HUES48 (cell line): ENCODE data around the gene CLTRN.
"Not testable (repeated sequence)": the region's sequence is repeated elsewhere in the genome, so short reads cannot be mapped to it uniquely, and the experiment has no call there.

Experiments used
- H3K27ac ChIP-seq: one replicate; pipeline ENCODE4 v1.7.0; 2013; ENCODE audit warnings: low read depth, low read length, inconsistent platforms
- H3K27me3 ChIP-seq: 2 replicates; pipeline ENCODE4 v1.6.1; 2013; ENCODE audit warnings: mild to moderate bottlenecking, low read length; ENCODE audit not compliant: control insufficient read depth, insufficient read depth
- H3K36me3 ChIP-seq: 2 replicates; pipeline ENCODE4 v1.6.1; 2013; ENCODE audit warnings: low read length; ENCODE audit not compliant: control insufficient read depth, insufficient read depth
- H3K4me1 ChIP-seq: 2 replicates; pipeline ENCODE4 v1.6.1; 2013; ENCODE audit warnings: mild to moderate bottlenecking, low read length; ENCODE audit not compliant: control insufficient read depth, insufficient read depth
- H3K4me3 ChIP-seq: 2 replicates; pipeline ENCODE4 v1.5.1; 2013; ENCODE audit warnings: mild to moderate bottlenecking, low read depth, low read length
- H3K9ac ChIP-seq: 2 replicates; pipeline ENCODE4 v1.6.1; 2013; ENCODE audit warnings: mild to moderate bottlenecking, low read depth, low read length, moderate library complexity
- H3K9me3 ChIP-seq: 2 replicates; pipeline ENCODE4 v1.6.1; 2013; ENCODE audit warnings: low read length; ENCODE audit not compliant: control insufficient read depth, insufficient read depth

CLTRN gene

DNA sequence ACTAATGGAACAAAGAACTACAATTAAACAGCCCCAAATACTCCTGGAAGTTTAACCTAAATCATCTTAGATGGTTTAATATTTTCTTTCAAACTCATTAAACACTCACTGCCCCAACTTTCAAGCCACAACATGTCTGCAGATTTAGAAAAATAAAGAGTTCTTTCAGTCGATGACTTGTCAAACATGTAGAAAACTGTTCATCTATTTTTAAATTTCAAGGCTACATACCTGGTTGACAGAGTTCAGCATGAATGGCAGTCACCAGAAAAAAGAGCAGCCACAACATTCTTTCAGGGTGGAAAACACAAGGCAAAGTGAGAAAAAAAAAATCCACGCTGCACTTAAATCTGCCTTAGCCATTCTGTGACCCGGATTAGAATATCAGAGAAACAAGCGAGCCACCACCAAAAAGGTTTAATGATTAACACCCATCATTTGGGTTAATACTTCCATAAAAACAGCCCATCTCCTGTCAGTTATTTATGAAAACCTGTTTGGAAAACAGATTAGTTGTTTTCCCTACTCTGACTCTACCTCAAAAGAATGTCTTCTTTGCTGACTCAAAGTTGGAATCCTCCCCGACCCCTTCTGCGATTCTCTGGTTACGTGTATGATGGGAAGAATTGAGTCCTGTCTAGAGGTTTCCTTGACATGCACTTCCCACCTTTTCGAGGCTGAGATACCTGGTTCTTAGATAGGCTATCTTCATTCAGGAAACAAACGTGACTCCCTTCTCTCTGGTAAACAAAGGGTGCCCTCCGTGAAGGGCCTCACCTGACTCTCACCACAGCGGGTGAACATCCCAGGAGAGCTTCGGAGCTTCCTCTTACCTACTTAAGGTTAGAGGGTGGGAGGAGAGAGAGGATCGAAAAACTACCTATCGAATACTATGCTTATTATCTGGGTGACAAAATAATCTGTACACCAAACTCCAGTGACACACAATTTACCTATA, at the start of gene CLTRN:
TSS of gene CLTRN (minus strand) at position 319 of the 958 bp plus-strand sequence. CDS start at position 289, 30 bp downstream.
- Histone ChIP-seq H3K27me3 (peaks cover 11% of the 10 kb centered on the region), H3K4me1 (peaks cover 12% of the 10 kb centered on the region), H3K36me3 (no peaks in the 10 kb centered on the region), H3K9ac (no peak within 1 kb of the TSS), H3K4me3 (no peak within 1 kb of the TSS), H3K9me3 (no peaks in the 10 kb centered on the region), H3K27ac (peak within 1 kb of the TSS; percentile 19)

DNA sequence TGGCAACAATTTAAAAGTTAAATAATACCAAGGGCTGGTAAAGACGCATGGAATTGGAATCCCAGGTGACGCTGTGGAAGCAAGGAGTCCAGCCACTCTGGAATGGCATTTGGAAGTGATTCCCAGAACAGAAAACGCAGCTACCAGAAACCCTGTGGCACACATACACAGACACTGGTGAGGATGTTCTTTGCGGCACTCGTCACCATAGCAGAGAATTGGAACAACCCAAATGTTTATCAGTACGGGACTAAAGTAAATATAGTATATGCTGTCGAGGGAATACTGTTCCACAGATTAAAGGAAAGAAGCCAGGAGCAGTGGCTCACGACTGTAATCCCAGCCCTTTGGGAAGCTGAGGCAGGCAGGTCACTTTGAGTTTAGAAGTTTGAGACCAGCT, 39.7 kb upstream of the CLTRN start:
- H3K4me3 ChIP-seq, H3K9ac ChIP-seq, H3K9me3 ChIP-seq, H3K4me1 ChIP-seq, H3K27ac ChIP-seq, H3K27me3 ChIP-seq: not testable (repeated sequence)
- H3K36me3 ChIP-seq: peaks cover 14% of the 10 kb centered on the region; the same call in 1 of the 2 replicates

DNA sequence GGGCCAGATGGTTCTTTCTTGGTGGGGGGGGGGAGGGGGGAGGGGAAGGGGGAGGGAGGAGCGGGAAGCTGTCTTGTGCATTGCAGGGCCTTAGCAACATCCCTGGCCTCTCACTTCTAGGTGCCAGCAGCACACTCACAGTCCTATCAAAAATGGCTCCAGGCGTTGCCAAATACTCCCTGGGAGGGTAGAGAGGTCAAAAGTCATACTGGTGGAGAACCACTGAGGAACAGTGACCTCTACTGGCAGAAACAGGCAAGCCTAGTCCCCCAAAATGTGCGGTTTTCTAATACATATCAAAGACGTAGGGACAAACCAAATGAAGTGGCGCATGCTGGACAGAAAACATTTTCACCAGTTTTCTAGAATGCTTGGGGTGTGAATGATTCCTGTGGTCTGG, 39.2 kb upstream of the CLTRN start:
- H3K4me1 ChIP-seq, H3K4me3 ChIP-seq, H3K9me3 ChIP-seq, H3K27me3 ChIP-seq, H3K27ac ChIP-seq, H3K9ac ChIP-seq: not testable (repeated sequence)
- peaks cover 14% of the 10 kb centered on the region; the same call in 1 of the 2 replicates for H3K36me3 ChIP-seq

GRCh38 chrX:15702488-15703371, 38.1 kb upstream of the CLTRN start:
- Histone ChIP-seq H3K27me3 (no peaks in the 10 kb centered on the region), H3K4me1 (peaks cover 6% of the 10 kb centered on the region; the same call in 1 of the 2 replicates), H3K9ac (no peak overlapping the region), H3K36me3 (peaks cover 20% of the 10 kb centered on the region), H3K27ac (no peak overlapping the region), H3K4me3 (no peak overlapping the region), H3K9me3 (no peaks in the 10 kb centered on the region)

DNA sequence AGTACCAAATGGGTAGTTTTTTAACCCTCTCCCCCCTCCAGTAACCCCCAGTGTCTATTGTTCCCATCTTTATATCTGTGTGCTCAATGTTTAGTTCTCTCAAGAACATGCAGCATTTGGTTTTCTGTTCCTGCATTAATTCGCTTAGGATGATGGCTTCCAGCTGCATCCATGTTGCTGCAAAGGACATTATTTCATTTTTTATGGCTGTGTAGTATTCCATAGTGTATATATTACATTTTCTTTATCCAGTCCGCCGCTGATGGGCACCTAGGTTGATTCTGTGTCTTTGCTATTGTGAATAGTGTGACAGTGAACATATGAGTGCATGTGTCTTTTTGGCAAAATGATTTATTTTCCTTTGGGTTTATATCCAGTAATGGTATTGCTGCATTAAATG, 31.9 kb upstream of the CLTRN start:
- H3K27me3 ChIP-seq: no peaks in the 10 kb centered on the region
- H3K36me3 ChIP-seq: peaks cover 63% of the 10 kb centered on the region
- no peak overlapping the region for H3K9ac ChIP-seq
- no peak overlapping the region for H3K27ac ChIP-seq
- H3K4me1 ChIP-seq: no peaks in the 10 kb centered on the region
- no peak overlapping the region for H3K4me3 ChIP-seq
- no peaks in the 10 kb centered on the region for H3K9me3 ChIP-seq

GRCh38 chrX:15694941-15695451, 30.4 kb upstream of the CLTRN start:
- Histone ChIP-seq H3K4me1 (no peaks in the 10 kb centered on the region), H3K27ac (no peak overlapping the region), H3K9me3 (no peaks in the 10 kb centered on the region), H3K27me3 (no peaks in the 10 kb centered on the region), H3K9ac (no peak overlapping the region), H3K36me3 (peaks cover 66% of the 10 kb centered on the region), H3K4me3 (no peak overlapping the region)

GRCh38 chrX:15686818-15687685, 22.4 kb upstream of the CLTRN start:
- H3K27me3 ChIP-seq: no peaks in the 10 kb centered on the region
- H3K9ac ChIP-seq: no peak overlapping the region
- peaks cover 30% of the 10 kb centered on the region for H3K36me3 ChIP-seq
- H3K4me1 ChIP-seq: no peaks in the 10 kb centered on the region; the same call in 1 of the 2 replicates
- H3K27ac ChIP-seq: no peak overlapping the region
- no peaks in the 10 kb centered on the region for H3K9me3 ChIP-seq
- H3K4me3 ChIP-seq: no peak overlapping the region

GRCh38 chrX:15683193-15683592, 18.6 kb upstream of the CLTRN start:
- Histone ChIP-seq H3K4me3 (no peak overlapping the region), H3K27ac (no peak overlapping the region), H3K4me1 (no peaks in the 10 kb centered on the region; the same call in 1 of the 2 replicates), H3K36me3 (peaks cover 28% of the 10 kb centered on the region), H3K27me3 (no peaks in the 10 kb centered on the region; the same call in none of the 2 replicates), H3K9ac (no peak overlapping the region), H3K9me3 (no peaks in the 10 kb centered on the region)

GRCh38 chrX:15681433-15681832, 16.8 kb upstream of the CLTRN start:
- H3K36me3 ChIP-seq: peaks cover 28% of the 10 kb centered on the region
- H3K4me3 ChIP-seq: no peak overlapping the region
- no peak overlapping the region for H3K27ac ChIP-seq
- H3K9me3 ChIP-seq: no peaks in the 10 kb centered on the region
- no peak overlapping the region for H3K9ac ChIP-seq
- H3K4me1 ChIP-seq: peaks cover 5% of the 10 kb centered on the region; the same call in 1 of the 2 replicates
- H3K27me3 ChIP-seq: no peaks in the 10 kb centered on the region; the same call in none of the 2 replicates

DNA sequence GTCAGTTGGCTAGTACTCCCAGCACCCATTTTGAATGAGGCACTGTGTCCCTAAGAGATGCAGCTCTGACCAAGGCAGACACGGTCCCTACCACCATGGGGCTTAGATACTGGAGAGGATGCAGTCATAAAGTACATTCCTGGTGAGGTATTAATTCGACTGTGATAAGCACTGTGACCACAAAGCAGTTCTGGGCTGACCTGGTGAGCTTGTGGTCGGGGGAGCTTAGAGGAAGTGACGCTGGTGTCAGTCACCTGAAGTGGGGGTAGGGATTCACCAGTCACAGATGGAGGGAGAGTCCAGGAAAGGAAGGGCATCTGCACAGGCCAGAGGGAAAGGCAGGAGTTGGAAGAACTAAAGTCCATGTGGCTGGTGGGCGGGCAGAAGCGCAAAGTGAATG, 15.8 kb upstream of the CLTRN start:
- H3K27me3 ChIP-seq: no peaks in the 10 kb centered on the region; the same call in none of the 2 replicates
- no peaks in the 10 kb centered on the region for H3K9me3 ChIP-seq
- H3K36me3 ChIP-seq: peaks cover 28% of the 10 kb centered on the region
- H3K27ac ChIP-seq: no peak overlapping the region
- H3K4me1 ChIP-seq: peaks cover 5% of the 10 kb centered on the region; the same call in 1 of the 2 replicates
- H3K4me3 ChIP-seq: no peak overlapping the region
- H3K9ac ChIP-seq: no peak overlapping the region
